ENCODE measurements around the gene MAGI2.

The MAGI2 gene

DNA sequence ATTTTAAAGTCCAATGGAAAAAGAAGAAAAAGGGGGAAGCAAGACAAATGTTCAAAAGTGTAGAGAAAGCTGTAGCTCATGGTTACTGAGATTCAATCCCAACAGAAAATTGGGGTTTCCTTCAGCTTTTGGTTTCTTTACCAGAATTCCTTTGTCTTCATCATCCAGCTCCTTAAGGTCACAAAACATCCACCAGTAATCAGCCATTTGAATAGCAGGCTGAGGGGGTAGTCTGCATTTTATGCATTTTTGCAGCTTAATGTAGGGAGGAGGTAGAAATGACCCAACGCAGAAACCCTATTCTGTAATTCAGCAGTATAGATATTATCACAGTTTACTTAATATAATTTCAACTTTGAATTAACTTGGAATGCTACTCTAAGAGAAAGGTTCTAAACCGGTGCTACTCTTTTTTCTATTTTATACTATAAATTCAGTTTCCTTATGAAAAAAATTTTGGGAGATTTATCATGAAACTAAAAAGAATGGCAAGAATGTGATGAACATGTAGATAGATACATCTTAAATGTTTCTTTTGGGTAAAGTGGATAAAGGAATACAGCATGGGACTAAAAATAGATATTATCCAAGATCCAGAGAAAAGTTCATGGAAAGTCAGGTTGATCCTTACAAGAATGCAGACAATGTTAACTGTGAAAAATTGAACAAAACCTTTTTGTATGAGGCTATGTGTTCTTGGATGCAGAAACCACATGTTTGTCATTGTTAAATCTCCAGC is 1058.0 kb downstream of the MAGI2 start:
- DNase-seq, result no peak

DNA sequence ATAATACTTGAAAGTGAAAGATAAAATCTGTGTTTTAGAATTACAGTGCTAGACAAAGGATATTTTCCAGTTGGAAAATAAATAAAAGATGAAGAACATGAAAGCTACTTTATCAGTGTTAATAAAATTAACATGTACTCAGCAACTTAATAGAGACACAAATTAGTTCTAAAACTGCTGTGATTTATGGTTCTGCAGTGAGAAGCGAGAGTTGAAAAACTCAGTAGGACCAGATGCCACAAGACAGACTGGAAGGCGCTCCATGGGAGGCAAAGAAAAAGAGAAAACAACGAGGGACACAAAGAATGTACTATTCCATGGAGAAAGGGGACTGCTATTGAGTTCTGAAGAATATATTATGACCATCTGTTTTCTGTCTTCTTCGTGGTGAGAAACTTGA is 1064.4 kb downstream of the MAGI2 start:
- no peak for DNase-seq

DNA sequence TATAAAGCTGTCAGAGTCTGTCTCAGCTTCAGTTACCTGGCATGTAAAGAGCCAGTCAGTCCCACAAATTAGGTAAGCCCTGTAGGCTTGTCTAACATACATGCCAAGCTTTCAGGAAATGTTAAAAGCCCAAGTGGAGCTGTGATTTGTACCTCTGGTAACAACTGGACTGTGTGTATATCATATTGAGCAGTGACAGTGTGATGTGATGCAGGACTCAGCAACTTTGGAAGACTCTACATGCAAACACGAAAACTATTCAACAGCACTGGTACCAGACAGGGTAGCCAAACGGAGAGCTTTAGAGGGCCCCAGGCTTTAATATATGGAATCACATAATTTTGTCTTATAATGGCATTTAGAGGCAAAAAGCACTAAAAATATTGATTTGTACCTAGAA is 1066.9 kb downstream of the MAGI2 start:
- DNase-seq, result no peak

DNA sequence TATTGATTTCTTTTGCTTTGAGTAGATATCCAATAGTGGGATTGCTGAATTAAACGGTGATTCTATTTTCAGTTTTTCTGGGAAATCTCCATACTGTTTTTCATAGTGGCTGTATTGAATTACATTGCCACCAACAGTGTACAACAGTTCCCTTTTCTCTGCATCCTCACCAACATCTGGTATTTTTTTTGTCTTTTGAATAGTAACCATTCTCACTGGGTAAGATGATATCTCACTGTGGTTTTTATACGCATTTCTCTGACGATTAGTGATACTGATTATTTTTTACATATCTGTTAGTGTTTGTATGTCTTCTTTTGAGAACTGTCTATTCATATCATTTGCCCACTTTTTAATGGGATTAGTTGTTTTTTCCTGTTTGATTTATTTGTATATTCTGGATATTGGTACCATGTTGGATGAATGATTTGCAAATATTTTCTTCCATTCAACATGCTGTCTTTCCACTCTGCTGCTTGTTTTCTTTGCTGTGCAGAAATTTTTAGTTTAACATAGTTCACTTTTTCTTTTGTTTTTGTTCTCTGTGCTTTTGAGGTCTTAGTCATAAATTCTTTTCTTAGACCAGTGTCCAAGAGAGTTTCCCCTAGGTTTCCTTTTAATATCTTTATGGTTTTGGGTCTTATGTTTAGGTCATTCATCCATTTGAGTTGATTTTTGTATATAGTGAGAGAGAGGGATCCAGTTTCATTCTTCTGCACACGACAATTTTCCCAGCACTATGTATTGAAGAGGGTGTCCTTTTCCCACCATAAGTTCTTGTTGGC is 1070.2 kb downstream of the MAGI2 start:
- DNase-seq, result no peak

DNA sequence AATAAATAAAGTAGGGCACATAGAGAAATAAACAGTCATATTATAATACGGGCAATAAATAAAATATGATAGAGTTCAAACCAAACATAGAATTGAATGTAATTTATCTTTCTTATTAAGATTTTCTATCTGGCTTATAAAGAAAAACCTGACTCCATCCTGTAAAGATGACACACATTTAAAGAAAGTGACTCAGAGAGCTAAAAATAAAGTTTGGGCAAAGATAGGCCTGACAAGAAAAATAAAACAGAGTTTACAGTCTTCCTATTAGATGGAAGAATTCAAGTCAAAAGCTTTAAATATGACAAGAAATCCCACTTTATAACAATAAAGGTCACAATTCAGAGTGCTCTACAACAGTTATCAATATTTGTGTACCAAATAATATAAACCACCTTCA is 1074.3 kb downstream of the MAGI2 start:
- DNase-seq, result no peak

DNA sequence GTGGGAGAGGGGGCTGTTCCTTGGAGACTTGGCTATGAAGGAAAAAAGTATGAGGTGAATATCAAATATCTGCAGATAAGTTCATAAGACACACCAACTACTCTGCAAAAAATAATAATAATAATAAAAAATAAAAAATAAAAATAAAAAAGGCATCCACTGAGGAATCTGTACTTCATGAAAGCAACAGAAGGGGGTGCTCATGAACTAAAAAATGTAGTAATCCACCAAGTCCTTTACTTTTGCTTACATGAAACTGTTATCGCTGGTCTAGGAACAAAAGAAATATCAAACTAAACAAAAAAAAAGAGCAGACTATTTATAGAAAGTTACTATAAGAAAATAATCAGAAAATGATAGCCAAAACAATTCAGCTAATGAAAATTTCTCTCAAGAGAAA is 1075.9 kb downstream of the MAGI2 start:
- no peak for DNase-seq

DNA sequence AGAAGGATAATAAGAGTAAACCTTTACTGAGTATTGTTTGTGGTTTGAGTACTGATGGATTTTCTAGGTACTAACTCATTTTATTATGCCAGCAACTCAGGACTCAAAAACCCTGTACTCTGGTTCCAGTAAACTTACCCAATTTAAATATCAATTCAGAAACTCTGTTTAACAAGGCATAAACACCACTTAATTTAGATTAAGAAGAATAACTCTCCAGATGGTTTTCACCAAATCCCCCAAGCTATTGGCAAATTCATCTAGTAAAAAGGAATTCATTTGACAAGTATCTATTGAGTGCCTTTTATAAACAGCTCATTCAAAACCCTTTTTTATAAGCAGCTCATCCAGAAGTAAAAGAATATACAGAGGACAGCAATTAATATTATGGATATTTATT is 1082.5 kb downstream of the MAGI2 start:
- no peak for DNase-seq

DNA sequence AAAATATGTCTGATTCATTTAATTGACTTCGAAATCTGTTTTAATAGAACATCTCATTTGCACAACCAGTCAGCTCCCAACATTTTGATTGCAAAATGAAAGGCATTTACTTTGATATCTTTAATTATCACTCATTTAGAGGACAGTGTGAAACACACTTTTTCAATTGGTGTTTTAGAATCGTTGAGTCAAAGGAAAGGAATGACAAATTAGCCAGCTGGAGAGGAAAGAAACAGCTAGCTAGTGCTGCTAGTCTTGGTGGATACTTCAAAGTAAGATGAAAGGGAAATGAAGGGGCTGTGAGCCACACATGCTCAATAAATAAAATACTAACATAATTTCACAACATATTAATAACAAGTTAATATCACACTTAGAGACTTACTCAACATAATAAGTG is 1084.7 kb downstream of the MAGI2 start:
- DNase-seq, result no peak

DNA sequence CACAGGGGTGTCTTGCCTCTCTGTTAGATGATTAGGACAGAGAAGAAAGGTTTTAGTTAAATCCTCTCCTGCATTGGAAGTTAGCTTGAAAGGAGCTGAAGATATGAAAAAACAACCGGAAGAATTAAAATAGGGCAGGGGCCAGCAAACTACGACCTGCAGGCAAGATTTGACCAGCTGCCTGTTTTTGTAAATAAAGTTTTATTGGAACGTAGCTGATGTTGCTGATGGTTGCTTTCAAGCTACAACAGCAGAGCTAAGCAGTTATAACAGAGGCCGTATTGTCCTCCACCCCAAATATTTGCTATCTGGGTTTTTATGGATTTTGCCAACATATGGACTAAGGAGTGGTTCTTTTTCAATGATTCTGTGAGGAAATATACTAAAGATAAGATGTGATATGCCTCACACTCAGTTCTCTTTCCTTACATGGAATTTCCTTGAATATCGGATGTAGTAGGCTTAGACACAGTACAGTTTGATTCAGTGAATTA is 1086.1 kb downstream of the MAGI2 start:
- DNase-seq, result no peak

DNA sequence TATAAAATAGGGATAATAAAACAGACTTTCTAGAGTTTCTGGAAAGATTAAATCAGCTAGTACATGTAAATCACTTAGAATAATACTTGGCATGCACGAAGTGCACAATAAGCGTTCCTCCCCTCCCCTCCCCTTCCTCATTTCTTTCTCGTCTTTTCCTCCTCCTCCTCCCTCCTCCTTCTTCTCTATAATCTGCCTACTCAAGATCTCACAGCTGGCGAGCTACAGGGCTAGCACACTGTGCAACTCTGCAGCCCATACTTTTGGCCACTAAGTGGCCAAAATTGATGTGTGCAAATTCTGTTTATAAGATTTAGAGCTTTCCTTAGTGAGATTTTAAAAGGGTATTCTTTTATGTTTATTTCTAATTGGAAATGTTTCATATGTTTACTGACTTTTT is 1089.6 kb downstream of the MAGI2 start:
- DNase-seq, result no peak

DNA sequence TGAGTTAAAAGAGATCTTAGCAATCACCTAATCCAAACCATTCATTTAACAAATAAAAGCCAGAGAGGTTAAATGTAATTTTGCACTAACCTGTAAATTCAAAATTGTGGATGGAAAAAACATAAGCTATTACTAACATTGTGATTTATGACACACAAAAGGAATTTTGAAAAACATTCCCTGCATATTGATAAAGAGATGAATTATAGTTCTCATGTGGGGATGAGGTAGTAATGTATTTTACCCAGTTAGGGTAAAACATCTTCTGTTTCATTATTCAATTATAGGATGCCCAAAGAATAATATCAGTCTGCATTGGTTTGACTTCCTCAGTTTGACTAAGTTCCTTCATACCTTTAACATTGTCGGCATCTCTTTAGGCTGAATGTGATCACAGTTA is 1093.6 kb downstream of the MAGI2 start:
- DNase-seq, result no peak

DNA sequence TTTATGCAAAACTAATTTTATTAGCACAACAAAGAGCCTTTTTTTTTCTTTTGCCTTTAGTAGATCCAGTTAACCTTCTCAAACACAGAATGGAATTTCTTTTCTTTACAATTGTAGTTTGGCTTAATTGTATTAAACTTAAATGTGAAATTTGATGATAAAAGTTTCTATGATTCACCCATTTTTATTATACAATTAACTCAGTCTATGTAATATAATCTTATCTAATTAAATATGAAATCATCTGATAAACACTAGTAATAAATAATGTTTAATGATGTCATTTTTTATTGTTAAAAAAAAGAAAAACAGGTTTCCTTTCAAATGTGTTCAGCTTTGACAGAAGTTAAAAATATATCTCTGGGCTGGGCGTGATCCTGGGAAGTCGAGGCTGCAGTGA is 1095.8 kb downstream of the MAGI2 start:
- no peak for DNase-seq

DNA sequence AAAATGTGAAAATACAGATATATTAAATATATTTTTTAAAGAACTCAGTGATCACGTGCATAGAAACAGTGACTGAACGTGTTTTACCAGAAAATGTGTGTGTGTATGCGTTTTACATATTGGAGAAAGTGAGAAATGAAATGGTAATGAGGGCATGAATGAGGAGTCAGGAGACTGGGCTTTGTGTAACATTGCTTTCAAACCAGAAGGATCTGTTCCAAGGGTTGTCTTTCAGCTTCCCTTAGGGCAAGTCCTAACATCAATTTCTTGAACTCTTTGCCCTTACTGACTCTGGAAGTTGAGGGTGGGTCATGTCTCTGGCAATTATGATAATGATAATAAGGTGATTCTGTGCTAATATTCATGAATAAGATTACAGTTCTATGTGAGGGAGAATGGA is 1097.6 kb downstream of the MAGI2 start:
- DNase-seq, result no peak

DNA sequence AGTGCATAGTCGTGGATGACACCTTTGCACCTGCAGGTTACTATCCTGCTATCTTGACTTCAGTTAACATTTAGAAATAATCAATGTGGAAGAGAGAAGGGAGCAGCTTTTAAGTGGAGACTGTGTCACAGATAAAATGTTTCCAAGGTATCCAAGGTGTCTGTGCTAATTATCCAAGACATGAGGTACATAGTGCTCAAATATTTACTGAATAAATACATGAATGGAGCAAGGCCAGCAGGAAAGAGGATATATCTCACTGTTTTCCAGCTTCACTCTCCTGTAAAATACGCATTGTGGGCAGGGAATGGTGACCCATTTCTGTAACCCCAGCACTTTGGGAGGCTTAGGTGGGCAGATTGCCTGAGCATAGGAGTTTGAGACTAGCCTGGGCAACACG is 1102.5 kb downstream of the MAGI2 start:
- DNase-seq, result no peak

DNA sequence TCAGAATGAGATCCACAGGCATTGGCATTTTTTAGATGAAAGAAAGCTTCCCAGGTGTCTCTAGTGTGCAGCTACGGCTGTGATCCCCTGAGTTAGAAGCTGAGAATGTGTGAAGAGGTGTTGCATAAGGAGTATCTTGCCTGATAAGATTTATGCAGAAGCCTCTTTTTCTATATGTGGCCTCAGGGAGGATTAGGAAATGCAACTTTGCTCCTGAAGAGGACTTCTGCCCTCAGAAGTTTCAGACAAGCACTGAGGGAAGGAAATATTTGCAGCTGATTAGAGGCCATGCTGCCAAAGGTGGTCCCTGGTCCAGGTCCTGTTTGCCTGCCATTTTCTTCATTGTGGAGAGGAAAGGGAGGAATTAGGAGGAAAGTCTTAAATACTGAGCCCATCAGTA is 1103.1 kb downstream of the MAGI2 start:
- no peak for DNase-seq

DNA sequence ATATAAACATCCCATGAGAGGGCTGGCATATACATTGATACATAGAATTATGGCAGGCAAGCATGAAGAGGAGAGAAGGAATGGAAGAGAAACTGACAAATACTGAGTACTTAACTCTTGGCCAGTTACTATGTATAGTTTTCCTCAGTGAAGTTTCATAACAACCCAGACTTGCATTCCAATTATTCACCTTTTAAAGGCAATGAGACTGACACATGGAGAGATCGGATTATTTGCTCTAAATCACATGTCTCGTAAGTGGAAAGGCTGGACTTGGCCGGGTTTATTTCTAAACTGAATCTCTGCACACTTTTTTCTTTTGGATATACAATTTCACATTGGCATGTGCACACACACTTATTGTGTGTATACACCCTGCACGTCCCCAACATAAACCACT is 1106.6 kb downstream of the MAGI2 start:
- no peak for DNase-seq

DNA sequence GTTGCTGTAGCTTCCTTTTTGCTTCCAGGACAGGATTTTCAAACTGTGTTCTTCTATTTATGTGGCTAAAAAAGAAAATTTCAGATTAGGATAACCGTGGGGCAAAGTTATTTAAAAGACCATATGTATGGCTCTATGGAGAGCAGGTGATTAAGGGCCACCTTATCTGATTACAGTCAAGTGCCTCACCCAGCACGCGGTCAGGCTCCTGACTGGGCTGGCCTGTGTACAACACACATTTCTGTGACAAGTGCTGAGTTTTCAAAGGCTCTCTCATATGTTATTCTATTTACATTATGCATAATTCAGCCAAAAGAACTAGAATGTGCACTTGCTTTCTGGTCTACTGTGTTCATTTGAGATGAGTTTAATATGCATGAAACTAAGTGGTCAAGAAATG is 1107.5 kb downstream of the MAGI2 start:
- DNase-seq, result no peak

DNA sequence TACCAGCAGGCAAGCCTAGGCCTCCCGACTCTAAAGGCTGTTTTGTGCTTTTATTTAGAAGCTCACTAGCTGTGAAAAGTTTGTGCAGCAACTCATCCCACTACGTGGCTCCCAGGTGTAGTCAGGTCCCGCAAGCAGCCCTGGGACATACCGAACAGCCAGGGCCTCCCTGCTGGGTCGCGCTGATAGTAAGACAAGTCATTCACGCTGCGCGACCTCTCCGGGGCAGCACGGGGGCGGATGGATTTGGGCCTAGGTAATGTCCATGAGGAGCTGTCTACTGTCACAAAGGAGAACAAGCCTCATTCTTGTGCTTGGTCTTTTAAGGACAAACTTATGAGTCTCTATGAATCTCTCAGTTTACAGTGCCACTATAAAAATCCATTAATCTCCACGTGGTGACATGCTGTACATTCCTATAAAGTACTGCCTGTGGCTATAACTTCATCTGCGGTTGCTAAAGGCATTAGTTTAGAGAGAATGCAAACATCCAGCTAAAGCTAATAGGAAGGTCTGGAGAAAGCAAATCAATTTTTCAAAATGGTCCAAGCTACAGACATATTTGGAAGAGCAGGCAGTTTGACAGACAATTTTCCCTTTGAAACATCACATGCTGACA is 1108.1 kb downstream of the MAGI2 start:
- no peak for DNase-seq

DNA sequence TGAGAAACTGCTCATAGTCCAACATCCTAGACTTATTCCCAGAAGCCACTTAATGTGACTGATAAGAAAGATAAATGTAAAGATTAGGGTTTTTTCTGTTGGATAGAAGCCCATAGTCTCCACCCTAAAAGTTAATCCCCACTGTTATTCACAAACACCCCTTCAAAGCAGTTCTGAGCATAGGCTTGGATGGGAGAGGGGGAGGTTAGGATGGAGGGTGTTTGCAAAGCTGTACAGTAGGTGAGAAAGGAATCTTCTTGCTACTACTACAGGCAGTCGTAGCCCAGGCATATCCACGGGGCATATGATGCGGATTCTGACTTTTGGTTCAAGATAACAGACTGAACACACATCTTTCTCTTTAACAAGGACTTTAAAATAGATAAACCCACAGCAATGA is 1119.0 kb downstream of the MAGI2 start:
- no peak for DNase-seq

DNA sequence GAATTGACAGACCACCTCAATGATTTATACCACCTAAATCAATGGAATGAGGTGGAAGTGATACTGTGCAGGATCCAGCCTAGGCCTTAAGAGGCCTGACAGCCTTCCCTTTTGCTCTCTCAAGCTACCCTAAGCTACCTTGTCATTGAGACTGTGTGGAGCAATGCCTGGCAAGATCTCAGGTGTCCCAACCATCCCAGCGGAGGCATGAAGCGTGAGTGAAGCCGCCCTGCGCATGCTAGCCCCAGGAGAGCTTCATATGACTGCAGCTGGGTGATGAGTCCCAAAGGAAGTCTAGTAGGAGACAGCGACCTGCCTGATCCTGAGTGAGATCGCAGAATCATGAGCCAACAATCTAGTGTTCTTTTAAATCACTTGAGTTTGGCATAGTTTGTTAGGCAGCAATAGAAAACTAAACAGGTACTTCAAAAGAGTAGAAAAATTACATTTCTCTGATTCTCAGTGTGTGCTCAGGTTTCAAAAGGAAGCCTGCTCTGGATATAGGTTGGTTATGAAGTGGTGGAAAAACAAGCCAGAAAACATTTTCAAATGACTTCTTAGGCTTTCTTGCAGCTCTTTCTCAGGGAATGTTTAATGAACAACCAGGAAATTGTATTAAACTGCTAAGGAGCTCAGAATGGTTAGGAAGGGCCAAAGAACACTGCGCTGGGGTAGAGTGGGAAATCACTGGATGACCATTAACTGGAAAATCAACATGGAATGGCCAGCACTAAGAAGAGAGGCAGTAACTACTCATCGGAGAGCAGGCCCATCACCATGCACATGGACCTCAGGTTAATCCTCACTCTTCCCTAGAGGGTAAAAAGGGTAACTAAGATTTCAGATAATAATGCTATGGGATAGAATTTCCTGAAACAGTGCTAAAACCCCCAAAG is 1119.7 kb downstream of the MAGI2 start:
- DNase-seq, result no peak

DNA sequence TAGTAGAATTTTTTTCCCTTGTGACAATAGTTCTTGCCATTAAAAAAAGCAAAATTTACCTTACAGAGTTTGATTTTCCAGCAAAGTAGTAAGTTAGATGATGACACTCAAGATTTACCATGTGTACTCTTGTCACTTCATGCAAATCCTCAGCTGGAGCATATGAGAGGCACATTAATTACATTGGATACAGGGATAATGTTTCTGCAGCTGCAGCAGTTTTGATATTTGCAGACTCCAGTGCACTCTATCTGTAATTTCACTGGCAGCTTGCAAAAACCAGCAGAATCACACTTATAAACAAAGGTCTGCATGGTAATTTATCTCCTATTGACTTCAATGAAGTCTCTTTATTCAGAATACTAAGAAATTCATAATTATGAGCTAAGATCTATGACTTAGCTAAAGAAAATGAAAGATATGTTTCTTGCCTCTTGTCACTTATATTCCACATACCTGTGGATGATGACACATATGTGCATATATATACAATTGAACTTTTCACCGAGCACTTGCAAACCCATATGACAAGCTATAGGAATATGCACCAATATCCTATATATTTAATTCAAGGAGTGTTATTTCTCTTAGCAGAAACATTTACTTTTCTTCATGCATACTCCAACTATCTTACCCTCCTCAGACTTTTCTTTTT is 1124.3 kb downstream of the MAGI2 start:
- no peak for DNase-seq

DNA sequence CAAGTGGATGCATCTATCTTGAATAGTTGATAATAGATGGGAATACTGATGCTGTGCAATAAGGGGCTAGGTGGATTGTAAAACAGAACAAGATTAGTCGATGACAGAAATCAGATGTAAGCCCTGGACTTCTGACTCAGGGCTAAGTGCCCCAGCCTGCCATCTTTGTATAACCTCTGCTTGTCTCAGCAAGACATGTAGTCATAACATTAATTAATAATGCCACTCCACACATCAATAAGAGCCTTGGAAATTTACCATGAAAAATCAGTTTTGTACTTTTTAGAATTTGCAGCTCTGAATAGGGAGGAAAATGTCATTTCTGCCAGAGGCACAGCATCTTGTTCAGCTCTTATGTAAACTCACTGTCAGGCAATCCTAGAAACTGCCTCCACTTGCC is 1125.7 kb downstream of the MAGI2 start:
- no peak for DNase-seq

DNA sequence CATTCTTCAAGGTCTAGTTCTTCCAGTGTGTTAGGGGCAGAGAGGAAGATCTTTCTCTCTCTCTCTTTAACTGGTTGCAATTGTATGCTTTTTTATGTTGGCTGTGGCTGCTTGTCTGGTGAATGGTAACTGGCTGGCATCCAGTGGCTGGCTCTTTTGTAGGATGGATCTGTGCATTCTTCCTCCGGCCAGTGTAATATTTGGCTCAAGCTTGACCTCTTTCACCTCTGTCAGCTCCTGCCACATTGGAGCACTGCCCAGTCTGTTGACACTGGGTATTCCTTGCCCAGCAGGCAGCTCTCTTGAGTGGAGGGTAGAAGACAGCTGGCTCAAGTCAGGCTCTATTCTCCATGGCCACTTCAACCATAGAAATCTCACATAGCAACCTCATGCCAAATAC is 1126.6 kb downstream of the MAGI2 start:
- DNase-seq, result no peak

Data from KG1 (cell line).